HUES64 (cell line): ENCODE measurements around the gene CHRNA5.
A peak's percentile ranks its signal among the peaks of the same experiment; 100 is the strongest.

ENCODE experiments used
- H3K27ac ChIP-seq: 2 replicates; pipeline ENCODE4 v1.7.0; 2013; ENCODE audit warnings: low read depth, low read length, inconsistent platforms
- H3K27me3 ChIP-seq: 2 replicates; pipeline ENCODE4 v1.6.1; 2013; ENCODE audit warnings: mild to moderate bottlenecking, low read length; ENCODE audit not compliant: insufficient read depth
- H3K36me3 ChIP-seq: 2 replicates; pipeline ENCODE4 v1.6.1; 2013; ENCODE audit warnings: mild to moderate bottlenecking, low read length; ENCODE audit not compliant: insufficient read depth
- H3K4me1 ChIP-seq: 2 replicates; pipeline ENCODE4 v1.6.1; 2013; ENCODE audit warnings: mild to moderate bottlenecking, low read length, moderate library complexity; ENCODE audit not compliant: insufficient read depth
- H3K4me3 ChIP-seq: 2 replicates; pipeline ENCODE4 v1.5.1; 2013; ENCODE audit warnings: mild to moderate bottlenecking, low read length, moderate library complexity
- H3K9ac ChIP-seq: 2 replicates; pipeline ENCODE4 v1.6.1; 2013; ENCODE audit warnings: mild to moderate bottlenecking, low read depth, low read length
- H3K9me3 ChIP-seq: 2 replicates; pipeline ENCODE4 v1.6.1; 2013; ENCODE audit warnings: low read depth, low read length; ENCODE audit not compliant: insufficient read depth
- WGBS: fragments of 150-250, 120-280 bp; methylation state at CpG from one replicate; pipeline ENCODE4 v1.1.7; 2013; ENCODE audit warnings: missing lambda C conversion rate; 5-methylcytosine and 5-hydroxymethylcytosine counted together

The CHRNA5 gene

DNA sequence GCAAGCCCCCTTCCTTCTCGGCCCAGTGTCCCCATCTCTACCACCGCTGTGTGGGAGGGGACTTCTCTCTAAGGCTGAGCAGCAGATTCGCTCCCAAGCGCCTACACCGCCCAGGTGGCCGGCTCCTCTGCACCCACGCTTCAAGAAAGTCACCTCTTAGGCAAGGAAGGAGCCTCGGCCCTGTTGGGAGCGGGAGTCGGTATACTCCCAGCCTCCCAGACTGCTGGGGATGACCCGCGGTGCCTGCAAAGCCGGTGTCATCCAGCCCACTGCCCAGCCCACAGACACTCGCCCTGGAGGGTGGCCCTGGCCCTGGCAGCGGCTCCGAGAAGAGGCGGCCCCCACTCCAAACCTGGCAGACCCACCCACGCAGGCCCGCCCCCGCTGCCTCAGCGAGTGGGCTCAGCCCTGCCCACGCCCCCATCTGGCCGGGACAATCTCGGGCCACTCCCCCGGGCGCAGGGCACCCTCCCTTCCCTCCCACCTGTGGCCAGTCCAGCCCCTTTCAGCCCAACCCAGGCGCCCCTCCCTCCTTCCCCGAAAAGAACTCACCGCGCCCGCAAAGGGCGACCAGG is 75.3 kb downstream of the CHRNA5 start:
- Histone ChIP-seq H3K4me3 (peak overlapping the region; percentile 70), H3K9me3 (no peaks in the 10 kb centered on the region), H3K36me3 (no peaks in the 10 kb centered on the region), H3K27ac (no peak overlapping the region), H3K4me1 (no peaks in the 10 kb centered on the region; the same call in none of the 2 replicates), H3K27me3 (peaks cover 13% of the 10 kb centered on the region), H3K9ac (peak overlapping the region; percentile 39; the same call in 1 of the 2 replicates)
- 4% methylated on average over 32 of the region's 32 CpGs for WGBS

DNA sequence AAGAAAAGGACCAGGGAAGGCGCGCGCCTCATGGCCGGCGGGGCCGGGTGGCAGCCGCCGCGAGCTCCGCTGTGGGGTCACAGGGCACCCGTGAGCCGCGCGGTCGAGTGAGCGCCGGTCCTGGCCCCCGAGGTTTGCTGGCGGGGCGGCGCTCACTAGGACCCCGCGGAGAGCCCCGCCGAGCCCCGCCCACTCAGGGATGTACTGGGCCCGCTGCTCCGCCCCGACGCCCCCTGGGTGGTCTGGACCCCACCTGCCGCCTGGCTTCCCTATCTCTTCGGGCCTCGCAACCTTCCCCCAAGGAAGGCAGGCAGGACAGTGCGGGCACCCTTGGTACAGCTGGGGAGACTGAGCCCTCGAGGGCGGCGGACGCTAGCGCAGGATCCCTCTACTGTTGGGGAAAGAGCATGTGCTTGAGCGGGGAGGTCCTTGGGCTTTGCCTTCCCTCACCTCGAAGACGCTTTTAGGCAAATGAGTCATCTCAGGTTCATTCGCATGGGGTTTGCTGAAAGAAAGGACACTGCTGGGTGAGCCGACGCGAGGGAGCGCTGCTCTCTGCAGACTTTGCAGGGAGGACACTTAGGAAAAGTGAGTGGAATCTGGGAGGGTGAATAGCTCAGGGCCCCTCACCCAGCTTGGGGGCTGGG is 75.9 kb downstream of the CHRNA5 start, which contains the start of gene CHRNB4:
CHRNB4 (minus strand) TSS at position 109 of the 647 bp plus-strand sequence; CDS start at position 32, 77 bp downstream.
- H3K9ac ChIP-seq = peak within 1 kb of the TSS; percentile 39; the same call in 1 of the 2 replicates
- WGBS = under 1% methylated on average over 47 of the region's 47 CpGs
- H3K27me3 ChIP-seq = peaks cover 13% of the 10 kb centered on the region

GRCh38 chr15:78641749-78642275 is 76.5 kb downstream of the CHRNA5 start:
- Histone ChIP-seq H3K27me3 (peaks cover 13% of the 10 kb centered on the region), H3K4me1 (no peaks in the 10 kb centered on the region; the same call in none of the 2 replicates), H3K4me3 (peak overlapping the region; percentile 70), H3K36me3 (no peaks in the 10 kb centered on the region), H3K9ac (no peak overlapping the region), H3K27ac (no peak overlapping the region), H3K9me3 (no peaks in the 10 kb centered on the region)
- 36% methylated on average over 10 of the region's 11 CpGs for WGBS

More for the DNA sequence above, 75.9 kb downstream of the CHRNA5 start, which contains the start of gene CHRNB4:
- H3K27ac ChIP-seq = peak within 1 kb of the TSS; percentile 21; the same call in 1 of the 2 replicates
- H3K4me3 ChIP-seq = peak within 1 kb of the TSS; percentile 70
- H3K9me3 ChIP-seq = no peaks in the 10 kb centered on the region
- H3K36me3 ChIP-seq = no peaks in the 10 kb centered on the region
- no peaks in the 10 kb centered on the region; the same call in none of the 2 replicates for H3K4me1 ChIP-seq

DNA sequence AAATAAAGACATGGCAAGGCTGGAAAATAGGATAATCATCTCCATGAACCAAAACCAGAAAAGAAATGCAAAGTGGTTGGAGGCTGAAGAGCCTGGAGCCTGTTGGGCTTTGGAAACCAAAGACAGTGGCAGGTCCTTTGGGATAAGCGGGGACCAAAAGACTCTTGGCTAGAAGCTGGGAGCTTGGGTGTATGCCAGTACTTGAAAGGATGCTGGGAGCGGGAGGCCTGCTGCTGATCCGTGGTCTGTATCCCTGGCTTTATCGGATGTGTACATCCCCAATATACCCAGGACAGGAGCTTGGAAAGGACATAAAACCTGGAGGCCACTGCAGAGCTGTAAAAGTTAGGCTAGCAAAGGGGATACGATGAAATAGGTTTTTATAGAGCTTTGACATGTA is 77.0 kb downstream of the CHRNA5 start:
- Histone ChIP-seq H3K4me1 (no peaks in the 10 kb centered on the region; the same call in none of the 2 replicates), H3K4me3 (no peak overlapping the region), H3K36me3 (no peaks in the 10 kb centered on the region), H3K27ac (no peak overlapping the region), H3K27me3 (peaks cover 13% of the 10 kb centered on the region), H3K9me3 (no peaks in the 10 kb centered on the region), H3K9ac (no peak overlapping the region)
- 90% methylated on average over 5 of the region's 5 CpGs for WGBS
